MM.1S (cell line): ENCODE measurements around the gene AKR7A3.

Source experiments
- DNase-seq: peaks from one replicate; pipeline ENCODE4 v3.0.0-alpha.2; 2015
- H2AFZ ChIP-seq: fragments of 300-600 bp; sonication (generic); 2 replicates; pipeline ENCODE4 v1.6.0; 2016; ENCODE audit warnings: antibody characterized with exemption, low read length
- H3F3A ChIP-seq: fragments of 300-600 bp; sonication (generic); 2 replicates; pipeline ENCODE4 v1.6.1; 2016; ENCODE audit warnings: mild to moderate bottlenecking, antibody characterized with exemption, low read length, moderate library complexity, mixed read lengths; ENCODE audit not compliant: insufficient read depth
- H3K27ac ChIP-seq: fragments of 300-600 bp; sonication (generic); 2 replicates; pipeline ENCODE4 v1.5.1; 2016; ENCODE audit warnings: mild to moderate bottlenecking, low read length
- H3K27me3 ChIP-seq: fragments of 300-600 bp; sonication (generic); replicated peaks from 2 replicates; pipeline ENCODE4 v1.6.0; 2016; ENCODE audit warnings: low read length; ENCODE audit not compliant: insufficient read depth
- H3K36me3 ChIP-seq: fragments of 300-600 bp; sonication (generic); replicated peaks from 2 replicates; pipeline ENCODE4 v1.6.1; 2016; ENCODE audit warnings: mild to moderate bottlenecking, low read length, mixed read lengths; ENCODE audit not compliant: insufficient read depth
- H3K4me1 ChIP-seq: fragments of 300-600 bp; sonication (generic); 2 replicates; pipeline ENCODE4 v1.6.1; 2016; ENCODE audit warnings: low read length, mixed read lengths
- H3K4me2 ChIP-seq: fragments of 300-600 bp; sonication (generic); 2 replicates; pipeline ENCODE4 v1.6.0; 2016; ENCODE audit warnings: low read depth, low read length
- H3K4me3 ChIP-seq: fragments of 300-600 bp; sonication (generic); 2 replicates; pipeline ENCODE4 v1.5.1; 2016; ENCODE audit warnings: low read length, mixed read lengths
- H3K79me2 ChIP-seq: fragments of 300-600 bp; sonication (generic); 2 replicates; pipeline ENCODE4 v1.6.1; 2016; ENCODE audit warnings: mixed run types, low read length, mixed read lengths
- H3K9ac ChIP-seq: fragments of 300-600 bp; sonication (generic); 2 replicates; pipeline ENCODE4 v1.6.1; 2016; ENCODE audit warnings: low read length, mixed read lengths
- H3K9me2 ChIP-seq: fragments of 300-600 bp; sonication (generic); replicated peaks from 2 replicates; pipeline ENCODE4 v1.6.1; 2016; ENCODE audit warnings: mild to moderate bottlenecking, low read length, mixed read lengths; ENCODE audit not compliant: insufficient read depth
- H3K9me3 ChIP-seq: fragments of 300-600 bp; sonication (generic); replicated peaks from 2 replicates; pipeline ENCODE4 v1.6.1; 2016; ENCODE audit warnings: mild to moderate bottlenecking, low read length, mixed read lengths; ENCODE audit not compliant: insufficient read depth
- H4K20me1 ChIP-seq: fragments of 300-600 bp; sonication (generic); 2 replicates; pipeline ENCODE4 v1.6.1; 2016; ENCODE audit warnings: mild to moderate bottlenecking, low read length, moderate library complexity, mixed read lengths; ENCODE audit not compliant: insufficient read depth
- EZH2 ChIP-seq: fragments of 300-600 bp; sonication (generic); optimal IDR thresholded peaks from 2 replicates; pipeline ENCODE3; 2017; ENCODE audit warnings: low read depth, mild to moderate bottlenecking, antibody characterized with exemption, low read length, mixed read lengths
- EZH2phosphoT487 ChIP-seq: fragments of 300-600 bp; sonication (generic); IDR thresholded peaks from 2 replicates; pipeline ENCODE4 v1.6.1; 2018; ENCODE audit warnings: antibody characterized with exemption, low read length
- TF ChIP-seq, protein P1 (sequence below): fragments of 300-600 bp; sonication (generic); IDR thresholded peaks from 2 replicates; pipeline ENCODE4 v1.5.1; 2016; ENCODE audit warnings: antibody characterized with exemption, low read length, mixed read lengths

Gene AKR7A3

GRCh38 chr1:19325958-19326747, 37.6 kb upstream of the AKR7A3 start:
- H3K4me3 ChIP-seq = no peak overlapping the region
- no peaks in the 10 kb centered on the region for H3K9me2 ChIP-seq
- no peaks in the 10 kb centered on the region for H3K9me3 ChIP-seq
- no peak overlapping the region for H3K4me2 ChIP-seq
- H3K27me3 ChIP-seq = no peaks in the 10 kb centered on the region
- H3K36me3 ChIP-seq = no peaks in the 10 kb centered on the region
- no peak overlapping the region for H3K9ac ChIP-seq
- H4K20me1 ChIP-seq = no peaks in the 10 kb centered on the region
- no peak for DNase-seq
- TF ChIP-seq EZH2phosphoT487 = no peak
- TF ChIP-seq, protein P1, sequence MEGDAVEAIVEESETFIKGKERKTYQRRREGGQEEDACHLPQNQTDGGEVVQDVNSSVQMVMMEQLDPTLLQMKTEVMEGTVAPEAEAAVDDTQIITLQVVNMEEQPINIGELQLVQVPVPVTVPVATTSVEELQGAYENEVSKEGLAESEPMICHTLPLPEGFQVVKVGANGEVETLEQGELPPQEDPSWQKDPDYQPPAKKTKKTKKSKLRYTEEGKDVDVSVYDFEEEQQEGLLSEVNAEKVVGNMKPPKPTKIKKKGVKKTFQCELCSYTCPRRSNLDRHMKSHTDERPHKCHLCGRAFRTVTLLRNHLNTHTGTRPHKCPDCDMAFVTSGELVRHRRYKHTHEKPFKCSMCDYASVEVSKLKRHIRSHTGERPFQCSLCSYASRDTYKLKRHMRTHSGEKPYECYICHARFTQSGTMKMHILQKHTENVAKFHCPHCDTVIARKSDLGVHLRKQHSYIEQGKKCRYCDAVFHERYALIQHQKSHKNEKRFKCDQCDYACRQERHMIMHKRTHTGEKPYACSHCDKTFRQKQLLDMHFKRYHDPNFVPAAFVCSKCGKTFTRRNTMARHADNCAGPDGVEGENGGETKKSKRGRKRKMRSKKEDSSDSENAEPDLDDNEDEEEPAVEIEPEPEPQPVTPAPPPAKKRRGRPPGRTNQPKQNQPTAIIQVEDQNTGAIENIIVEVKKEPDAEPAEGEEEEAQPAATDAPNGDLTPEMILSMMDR = no peak
- TF ChIP-seq EZH2 = no peak
- no peaks in the 10 kb centered on the region for H3K79me2 ChIP-seq
- H2AFZ ChIP-seq = no peak overlapping the region
- no peaks in the 10 kb centered on the region for H3K4me1 ChIP-seq
- H3K27ac ChIP-seq = no peak overlapping the region
- no peaks in the 10 kb centered on the region for H3F3A ChIP-seq

- Histone ChIP-seq H3K4me1 (no peaks in the 10 kb centered on the region), H3K9me2 (no peaks in the 10 kb centered on the region), H4K20me1 (no peaks in the 10 kb centered on the region), H3K4me3 (no peak overlapping the region), H3K9me3 (no peaks in the 10 kb centered on the region), H3F3A (no peaks in the 10 kb centered on the region), H2AFZ (no peak overlapping the region), H3K36me3 (no peaks in the 10 kb centered on the region), H3K27ac (no peak overlapping the region), H3K27me3 (no peaks in the 10 kb centered on the region), H3K4me2 (no peak overlapping the region), H3K9ac (no peak overlapping the region), H3K79me2 (no peaks in the 10 kb centered on the region)
- no peak for TF ChIP-seq EZH2
- no peak for TF ChIP-seq EZH2phosphoT487
- TF ChIP-seq, protein P1 = no peak
- DNase-seq = no peak
Measured at GRCh38 chr1:19325368-19325957, 36.9 kb upstream of the AKR7A3 start.

DNA sequence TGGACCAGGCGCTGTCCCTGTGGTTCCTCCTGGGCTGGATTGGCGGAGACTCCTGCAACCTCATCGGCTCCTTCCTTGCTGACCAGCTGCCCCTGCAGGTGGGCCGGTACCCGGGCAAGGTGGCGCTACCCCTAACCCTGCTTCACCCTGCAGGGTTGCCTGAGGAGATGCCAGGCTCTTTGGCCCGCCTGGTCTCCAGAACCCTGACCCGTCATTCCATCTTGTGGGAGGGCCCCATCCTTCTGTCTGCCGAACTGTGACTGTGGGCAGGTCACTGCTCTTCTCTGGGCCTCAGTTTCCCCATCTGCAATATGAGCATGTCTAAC, 36.1 kb upstream of the AKR7A3 start:
- no peak for DNase-seq
- Histone ChIP-seq H3K9me2 (no peaks in the 10 kb centered on the region), H3K79me2 (no peaks in the 10 kb centered on the region), H3K36me3 (no peaks in the 10 kb centered on the region), H3K9ac (no peak overlapping the region), H3K9me3 (no peaks in the 10 kb centered on the region), H2AFZ (no peak overlapping the region), H3K4me1 (no peaks in the 10 kb centered on the region), H3F3A (no peaks in the 10 kb centered on the region), H3K27me3 (no peaks in the 10 kb centered on the region), H3K4me2 (no peak overlapping the region), H3K4me3 (no peak overlapping the region), H4K20me1 (no peaks in the 10 kb centered on the region), H3K27ac (no peak overlapping the region)
- TF ChIP-seq EZH2phosphoT487 (no peak), EZH2 (no peak)
- TF ChIP-seq, protein P1 = no peak
